WTC11 (cell line): Measurements from ENCODE around the gene LAMP2. TPM values are rescaled to one million over a fixed set of nuclear protein-coding genes. Genes with fewer than 3 reads are reported as not detected.

Experiments used
- ATAC-seq: fragments of 200-7000 bp; cut with Tn5 transposase; 2 replicates; pipeline ENCODE4 v1.10.0; 2021; ENCODE audit warnings: mild to moderate bottlenecking, moderate library complexity
- CTCF ChIA-PET: fragments of 300-600 bp; sonication (Branson Sonifier 250); formaldehyde crosslinking; loops from one replicate; lab custom pipeline; 2021; ENCODE audit warnings: antibody characterized with exemption; lab: Charles Lee
- POLR2A ChIA-PET: fragments of 350-600 bp; sonication (Branson Sonifier 250); formaldehyde crosslinking; loops from one replicate; lab custom pipeline; 2021; ENCODE audit warnings: antibody characterized with exemption; lab: Charles Lee
- DNase-seq: peaks from one replicate; pipeline ENCODE4 v3.0.0; 2021; ENCODE audit warnings: low spot score
- H3K27ac Mint-ChIP-seq: 2 replicates; pipeline ENCODE4 v1.8.0; 2021; ENCODE audit warnings: mixed read lengths
- H3K27me3 Mint-ChIP-seq: 2 replicates; pipeline ENCODE4 v1.8.0; 2021; ENCODE audit warnings: low read depth, mild to moderate bottlenecking, moderate library complexity, mixed read lengths
- H3K36me3 Mint-ChIP-seq: 2 replicates; pipeline ENCODE4 v1.8.0; 2021; ENCODE audit warnings: mixed read lengths
- H3K4me1 Mint-ChIP-seq: 2 replicates; pipeline ENCODE4 v1.8.0; 2022; ENCODE audit warnings: mixed read lengths
- H3K4me3 Mint-ChIP-seq: 2 replicates; pipeline ENCODE4 v1.8.0; 2021; ENCODE audit warnings: mild to moderate bottlenecking, moderate library complexity, mixed read lengths
- H3K9me3 Mint-ChIP-seq: 2 replicates; pipeline ENCODE4 v1.8.0; 2021; ENCODE audit warnings: mixed read lengths
- FOXJ3 ChIP-seq: sonication (generic); formaldehyde crosslinking; IDR thresholded peaks from 2 replicates; pipeline ENCODE4 v1.9.0; 2021; ENCODE audit warnings: missing genetic modification reagents, mild to moderate bottlenecking, borderline replicate concordance
- IRF2 ChIP-seq: sonication (generic); formaldehyde crosslinking; IDR thresholded peaks from 2 replicates; pipeline ENCODE4 v1.8.0; 2022; ENCODE audit warnings: low read depth, missing genetic modification reagents, borderline replicate concordance
- NFE2L1 ChIP-seq: sonication (generic); formaldehyde crosslinking; IDR thresholded peaks from 2 replicates; pipeline ENCODE4 v1.8.1; 2023; ENCODE audit warnings: missing genetic modification reagents
- NR1H2 ChIP-seq: sonication (generic); formaldehyde crosslinking; IDR thresholded peaks from 2 replicates; pipeline ENCODE4 v1.9.0; 2021; ENCODE audit warnings: mild to moderate bottlenecking, moderate library complexity, missing genetic modification reagents
- TP53 ChIP-seq: sonication (generic); formaldehyde crosslinking; IDR thresholded peaks from 2 replicates; pipeline ENCODE4 v1.8.1; 2023; ENCODE audit warnings: mild to moderate bottlenecking, missing genetic modification reagents
- ZNF416 ChIP-seq: fragments of 250-450 bp; sonication (Bioruptor Pico); IDR thresholded peaks from 2 replicates; pipeline ENCODE4 v1.9.0; 2021; ENCODE audit warnings: mild to moderate bottlenecking, inconsistent platforms
- total RNA-seq: library from RNA; stranded (reverse); gene quantifications from 3 replicates; pipeline ENCODE4 v1.2.3, GENCODE V29; 2021
- TF ChIP-seq, protein P1 (sequence below): sonication (generic); formaldehyde crosslinking; IDR thresholded peaks from 2 replicates; pipeline ENCODE4 v1.8.0; 2022; ENCODE audit warnings: mild to moderate bottlenecking, missing genetic modification reagents
- TF ChIP-seq, protein P2 (sequence below): sonication (generic); formaldehyde crosslinking; IDR thresholded peaks from 2 replicates; pipeline ENCODE4 v1.8.1; 2023; ENCODE audit warnings: mild to moderate bottlenecking, missing genetic modification reagents, moderate library complexity
- TF ChIP-seq, protein P3 (sequence below): fragments of 250-450 bp; sonication (Bioruptor Pico); IDR thresholded peaks from 2 replicates; pipeline ENCODE4 v1.9.0; 2021; ENCODE audit warnings: mild to moderate bottlenecking, borderline replicate concordance
- TF ChIP-seq, protein P4 (sequence below): fragments of 200-600 bp; IDR thresholded peaks from 2 replicates; pipeline ENCODE4 v1.8.0; 2022; ENCODE audit warnings: antibody characterized with exemption
- TF ChIP-seq, protein P5 (sequence below): fragments of 250-450 bp; sonication (Bioruptor Pico); conservative IDR thresholded peaks from 2 replicates; pipeline ENCODE4 v1.9.0; 2021; ENCODE audit warnings: mild to moderate bottlenecking
- TF ChIP-seq, protein P6 (sequence below): sonication (generic); formaldehyde crosslinking; IDR thresholded peaks from 2 replicates; pipeline ENCODE4 v1.8.0; 2023; ENCODE audit warnings: missing genetic modification reagents, mild to moderate bottlenecking, borderline replicate concordance

Gene LAMP2
- total RNA-seq, 1 experiment from 2014 or later, result 28.8 TPM

DNA sequence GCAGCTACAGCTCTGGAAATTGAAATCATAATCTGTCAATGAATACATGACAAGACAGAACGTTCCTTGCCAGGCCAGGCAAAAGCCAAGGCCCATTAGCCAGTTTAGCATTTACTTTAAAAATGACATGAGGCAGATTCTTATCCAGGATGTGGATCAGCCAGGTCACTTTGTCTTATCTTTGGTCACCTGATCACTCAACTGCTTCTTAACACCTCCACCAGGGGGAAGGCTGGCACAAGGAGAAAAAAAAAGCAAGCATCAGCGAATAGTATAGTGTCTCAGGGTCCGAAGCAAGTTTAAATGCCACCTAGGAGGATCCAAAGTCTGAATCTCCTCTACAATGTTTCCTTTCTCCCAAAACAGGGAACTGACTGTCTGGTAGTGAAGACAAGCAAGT lies 88.4 kb downstream of the LAMP2 start:
- no peak for DNase-seq
- POLR2A ChIA-PET, result no interaction called here
- Mint-ChIP-seq H3K27ac (no peak overlapping the region), H3K36me3 (no peaks in the 10 kb centered on the region), H3K4me3 (no peak overlapping the region), H3K27me3 (no peaks in the 10 kb centered on the region), H3K9me3 (no peaks in the 10 kb centered on the region), H3K4me1 (peaks cover 20% of the 10 kb centered on the region)
- CTCF ChIA-PET, result interaction anchor here (1.0 to 1.4 kb wide), 4 partner anchors 16 to 105 kb away, joined by 3 to 15 read pairs (median 4); no protein-coding TSS in a partner anchor
- TF ChIP-seq, protein P1, sequence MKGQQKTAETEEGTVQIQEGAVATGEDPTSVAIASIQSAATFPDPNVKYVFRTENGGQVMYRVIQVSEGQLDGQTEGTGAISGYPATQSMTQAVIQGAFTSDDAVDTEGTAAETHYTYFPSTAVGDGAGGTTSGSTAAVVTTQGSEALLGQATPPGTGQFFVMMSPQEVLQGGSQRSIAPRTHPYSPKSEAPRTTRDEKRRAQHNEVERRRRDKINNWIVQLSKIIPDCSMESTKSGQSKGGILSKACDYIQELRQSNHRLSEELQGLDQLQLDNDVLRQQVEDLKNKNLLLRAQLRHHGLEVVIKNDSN (CRISPR knock-in tag), result peak; percentile 56; the same call in 1 of the 2 replicates
- TF ChIP-seq, protein P2, sequence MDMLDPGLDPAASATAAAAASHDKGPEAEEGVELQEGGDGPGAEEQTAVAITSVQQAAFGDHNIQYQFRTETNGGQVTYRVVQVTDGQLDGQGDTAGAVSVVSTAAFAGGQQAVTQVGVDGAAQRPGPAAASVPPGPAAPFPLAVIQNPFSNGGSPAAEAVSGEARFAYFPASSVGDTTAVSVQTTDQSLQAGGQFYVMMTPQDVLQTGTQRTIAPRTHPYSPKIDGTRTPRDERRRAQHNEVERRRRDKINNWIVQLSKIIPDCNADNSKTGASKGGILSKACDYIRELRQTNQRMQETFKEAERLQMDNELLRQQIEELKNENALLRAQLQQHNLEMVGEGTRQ, result peak; percentile 71
- TF ChIP-seq, protein P3, sequence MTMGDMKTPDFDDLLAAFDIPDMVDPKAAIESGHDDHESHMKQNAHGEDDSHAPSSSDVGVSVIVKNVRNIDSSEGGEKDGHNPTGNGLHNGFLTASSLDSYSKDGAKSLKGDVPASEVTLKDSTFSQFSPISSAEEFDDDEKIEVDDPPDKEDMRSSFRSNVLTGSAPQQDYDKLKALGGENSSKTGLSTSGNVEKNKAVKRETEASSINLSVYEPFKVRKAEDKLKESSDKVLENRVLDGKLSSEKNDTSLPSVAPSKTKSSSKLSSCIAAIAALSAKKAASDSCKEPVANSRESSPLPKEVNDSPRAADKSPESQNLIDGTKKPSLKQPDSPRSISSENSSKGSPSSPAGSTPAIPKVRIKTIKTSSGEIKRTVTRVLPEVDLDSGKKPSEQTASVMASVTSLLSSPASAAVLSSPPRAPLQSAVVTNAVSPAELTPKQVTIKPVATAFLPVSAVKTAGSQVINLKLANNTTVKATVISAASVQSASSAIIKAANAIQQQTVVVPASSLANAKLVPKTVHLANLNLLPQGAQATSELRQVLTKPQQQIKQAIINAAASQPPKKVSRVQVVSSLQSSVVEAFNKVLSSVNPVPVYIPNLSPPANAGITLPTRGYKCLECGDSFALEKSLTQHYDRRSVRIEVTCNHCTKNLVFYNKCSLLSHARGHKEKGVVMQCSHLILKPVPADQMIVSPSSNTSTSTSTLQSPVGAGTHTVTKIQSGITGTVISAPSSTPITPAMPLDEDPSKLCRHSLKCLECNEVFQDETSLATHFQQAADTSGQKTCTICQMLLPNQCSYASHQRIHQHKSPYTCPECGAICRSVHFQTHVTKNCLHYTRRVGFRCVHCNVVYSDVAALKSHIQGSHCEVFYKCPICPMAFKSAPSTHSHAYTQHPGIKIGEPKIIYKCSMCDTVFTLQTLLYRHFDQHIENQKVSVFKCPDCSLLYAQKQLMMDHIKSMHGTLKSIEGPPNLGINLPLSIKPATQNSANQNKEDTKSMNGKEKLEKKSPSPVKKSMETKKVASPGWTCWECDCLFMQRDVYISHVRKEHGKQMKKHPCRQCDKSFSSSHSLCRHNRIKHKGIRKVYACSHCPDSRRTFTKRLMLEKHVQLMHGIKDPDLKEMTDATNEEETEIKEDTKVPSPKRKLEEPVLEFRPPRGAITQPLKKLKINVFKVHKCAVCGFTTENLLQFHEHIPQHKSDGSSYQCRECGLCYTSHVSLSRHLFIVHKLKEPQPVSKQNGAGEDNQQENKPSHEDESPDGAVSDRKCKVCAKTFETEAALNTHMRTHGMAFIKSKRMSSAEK (CRISPR knock-in tag), result no peak
- ATAC-seq, result peak; percentile 84

DNA sequence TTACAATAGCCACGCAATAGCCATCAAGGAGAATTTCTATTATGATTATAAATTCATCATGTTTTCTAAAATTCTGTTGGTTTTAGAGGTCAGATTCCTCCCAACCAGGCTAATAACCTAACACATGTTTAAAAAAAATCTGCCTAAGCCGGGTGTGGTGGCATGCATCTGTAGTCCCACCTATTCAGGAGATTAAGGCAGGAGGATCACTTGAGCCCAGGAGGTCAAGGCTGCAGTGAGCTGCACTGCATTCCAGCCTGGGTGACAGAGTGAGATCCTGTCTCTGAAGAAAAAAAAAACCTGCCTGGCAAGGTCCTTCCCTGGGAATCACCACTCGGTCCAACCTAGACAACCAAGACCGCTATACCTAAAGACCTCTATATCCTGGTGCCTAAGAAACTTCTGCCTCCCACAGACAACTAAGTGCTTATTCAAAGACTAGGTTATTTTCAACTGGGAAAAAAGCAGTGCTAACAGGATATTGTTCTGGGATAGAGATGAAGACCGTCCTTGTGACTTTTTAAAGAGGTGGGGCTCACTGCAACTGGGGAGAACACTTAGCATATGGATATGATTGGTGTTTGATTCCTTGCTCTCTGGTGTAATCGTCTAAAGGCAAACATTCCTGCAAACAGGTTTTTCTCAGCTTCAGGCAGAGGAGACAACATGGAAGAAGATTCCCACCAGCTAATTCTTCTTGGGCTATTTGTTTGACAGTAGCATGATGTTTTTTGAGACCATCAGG lies 89.0 kb downstream of the LAMP2 start:
- TF ChIP-seq, protein P4, sequence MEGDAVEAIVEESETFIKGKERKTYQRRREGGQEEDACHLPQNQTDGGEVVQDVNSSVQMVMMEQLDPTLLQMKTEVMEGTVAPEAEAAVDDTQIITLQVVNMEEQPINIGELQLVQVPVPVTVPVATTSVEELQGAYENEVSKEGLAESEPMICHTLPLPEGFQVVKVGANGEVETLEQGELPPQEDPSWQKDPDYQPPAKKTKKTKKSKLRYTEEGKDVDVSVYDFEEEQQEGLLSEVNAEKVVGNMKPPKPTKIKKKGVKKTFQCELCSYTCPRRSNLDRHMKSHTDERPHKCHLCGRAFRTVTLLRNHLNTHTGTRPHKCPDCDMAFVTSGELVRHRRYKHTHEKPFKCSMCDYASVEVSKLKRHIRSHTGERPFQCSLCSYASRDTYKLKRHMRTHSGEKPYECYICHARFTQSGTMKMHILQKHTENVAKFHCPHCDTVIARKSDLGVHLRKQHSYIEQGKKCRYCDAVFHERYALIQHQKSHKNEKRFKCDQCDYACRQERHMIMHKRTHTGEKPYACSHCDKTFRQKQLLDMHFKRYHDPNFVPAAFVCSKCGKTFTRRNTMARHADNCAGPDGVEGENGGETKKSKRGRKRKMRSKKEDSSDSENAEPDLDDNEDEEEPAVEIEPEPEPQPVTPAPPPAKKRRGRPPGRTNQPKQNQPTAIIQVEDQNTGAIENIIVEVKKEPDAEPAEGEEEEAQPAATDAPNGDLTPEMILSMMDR, result 0 out of 2 replicates have a peak, but pooled peaks have one; percentile 1
- TF ChIP-seq ZNF416 (CRISPR knock-in tag), result no peak
- no peak for TF ChIP-seq IRF2
- DNase-seq, result no peak
- ChIA-PET POLR2A (no interaction called here), CTCF (interaction anchor here (1.0 to 1.4 kb wide), 2 partner anchors 72 to 89 kb away, joined by 3 to 7 read pairs; no protein-coding TSS in a partner anchor)
- Mint-ChIP-seq H3K27me3 (no peaks in the 10 kb centered on the region), H3K9me3 (no peaks in the 10 kb centered on the region), H3K27ac (no peak overlapping the region), H3K4me3 (no peak overlapping the region), H3K4me1 (peaks cover 20% of the 10 kb centered on the region), H3K36me3 (no peaks in the 10 kb centered on the region)
- 0 out of 2 replicates have a peak, but pooled peaks have one; percentile 24 for ATAC-seq

DNA sequence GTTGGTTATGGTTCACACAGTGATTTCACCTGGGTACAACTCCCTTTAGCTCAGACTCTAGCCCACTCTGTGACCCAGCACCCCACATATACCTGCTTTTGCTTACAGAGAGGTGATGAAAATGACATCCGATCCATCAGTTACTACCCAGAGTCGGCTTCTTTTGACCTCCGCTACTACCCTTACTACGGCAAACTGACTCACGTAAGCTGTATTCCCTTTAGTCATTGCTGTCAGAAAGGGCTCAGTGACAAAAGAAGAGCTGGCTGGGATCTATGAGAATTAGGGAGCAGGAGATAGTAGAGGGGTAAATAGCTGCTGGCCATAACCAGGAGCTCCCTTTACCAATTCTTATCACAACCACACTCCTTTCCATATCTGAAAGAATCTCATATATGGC lies 90.5 kb downstream of the LAMP2 start:
- H3K36me3 Mint-ChIP-seq, result no peaks in the 10 kb centered on the region
- H3K9me3 Mint-ChIP-seq, result no peaks in the 10 kb centered on the region
- H3K4me1 Mint-ChIP-seq, result peaks cover 23% of the 10 kb centered on the region
- CTCF ChIA-PET, result interaction anchor here (0.7 kb wide), 1 partner anchor 69 kb away, joined by 3 read pairs; no protein-coding TSS in a partner anchor
- no peak overlapping the region for H3K27ac Mint-ChIP-seq
- DNase-seq (no peak), ATAC-seq (no peak)
- H3K4me3 Mint-ChIP-seq, result no peak overlapping the region
- POLR2A ChIA-PET, result no interaction called here
- H3K27me3 Mint-ChIP-seq, result no peaks in the 10 kb centered on the region
- TF ChIP-seq, protein P5, sequence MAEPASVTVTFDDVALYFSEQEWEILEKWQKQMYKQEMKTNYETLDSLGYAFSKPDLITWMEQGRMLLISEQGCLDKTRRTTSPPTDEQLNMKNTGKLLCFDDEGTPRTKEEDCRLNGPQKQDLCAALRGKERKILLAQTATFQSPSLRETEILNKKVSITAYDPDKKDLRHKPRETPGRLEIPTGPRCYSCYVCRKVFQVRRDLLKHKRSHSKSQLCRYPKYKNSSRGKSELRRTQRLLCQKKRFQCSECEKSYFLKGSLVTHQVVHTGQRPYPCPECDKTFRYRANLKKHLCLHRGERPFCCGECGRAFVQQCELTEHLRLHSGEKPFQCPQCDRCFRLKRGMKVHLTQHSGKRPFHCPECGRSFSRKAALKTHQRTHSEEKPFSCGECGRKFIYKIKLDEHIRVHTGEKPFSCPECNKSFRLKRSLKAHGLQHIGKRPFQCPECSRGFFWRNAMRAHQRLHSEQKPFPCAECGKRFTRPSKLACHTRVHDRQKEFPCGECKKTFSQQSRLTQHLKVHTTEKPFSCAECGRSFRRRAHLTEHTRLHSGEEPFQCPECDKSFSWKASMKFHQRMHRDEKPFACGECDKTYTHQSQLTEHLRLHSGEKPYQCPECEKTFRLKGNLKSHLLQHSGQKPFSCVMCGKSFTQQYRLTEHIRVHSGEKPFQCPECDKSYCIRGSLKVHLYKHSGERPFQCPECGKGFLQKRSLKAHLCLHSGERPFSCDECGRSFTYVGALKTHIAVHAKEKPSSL (CRISPR knock-in tag), result no peak
- TF ChIP-seq, protein P4, result no peak
- TF ChIP-seq FOXJ3 (CRISPR knock-in tag) (no peak), NR1H2 (CRISPR knock-in tag) (no peak), TP53 (CRISPR knock-in tag) (no peak), NFE2L1 (CRISPR knock-in tag) (no peak)
- TF ChIP-seq, protein P6, sequence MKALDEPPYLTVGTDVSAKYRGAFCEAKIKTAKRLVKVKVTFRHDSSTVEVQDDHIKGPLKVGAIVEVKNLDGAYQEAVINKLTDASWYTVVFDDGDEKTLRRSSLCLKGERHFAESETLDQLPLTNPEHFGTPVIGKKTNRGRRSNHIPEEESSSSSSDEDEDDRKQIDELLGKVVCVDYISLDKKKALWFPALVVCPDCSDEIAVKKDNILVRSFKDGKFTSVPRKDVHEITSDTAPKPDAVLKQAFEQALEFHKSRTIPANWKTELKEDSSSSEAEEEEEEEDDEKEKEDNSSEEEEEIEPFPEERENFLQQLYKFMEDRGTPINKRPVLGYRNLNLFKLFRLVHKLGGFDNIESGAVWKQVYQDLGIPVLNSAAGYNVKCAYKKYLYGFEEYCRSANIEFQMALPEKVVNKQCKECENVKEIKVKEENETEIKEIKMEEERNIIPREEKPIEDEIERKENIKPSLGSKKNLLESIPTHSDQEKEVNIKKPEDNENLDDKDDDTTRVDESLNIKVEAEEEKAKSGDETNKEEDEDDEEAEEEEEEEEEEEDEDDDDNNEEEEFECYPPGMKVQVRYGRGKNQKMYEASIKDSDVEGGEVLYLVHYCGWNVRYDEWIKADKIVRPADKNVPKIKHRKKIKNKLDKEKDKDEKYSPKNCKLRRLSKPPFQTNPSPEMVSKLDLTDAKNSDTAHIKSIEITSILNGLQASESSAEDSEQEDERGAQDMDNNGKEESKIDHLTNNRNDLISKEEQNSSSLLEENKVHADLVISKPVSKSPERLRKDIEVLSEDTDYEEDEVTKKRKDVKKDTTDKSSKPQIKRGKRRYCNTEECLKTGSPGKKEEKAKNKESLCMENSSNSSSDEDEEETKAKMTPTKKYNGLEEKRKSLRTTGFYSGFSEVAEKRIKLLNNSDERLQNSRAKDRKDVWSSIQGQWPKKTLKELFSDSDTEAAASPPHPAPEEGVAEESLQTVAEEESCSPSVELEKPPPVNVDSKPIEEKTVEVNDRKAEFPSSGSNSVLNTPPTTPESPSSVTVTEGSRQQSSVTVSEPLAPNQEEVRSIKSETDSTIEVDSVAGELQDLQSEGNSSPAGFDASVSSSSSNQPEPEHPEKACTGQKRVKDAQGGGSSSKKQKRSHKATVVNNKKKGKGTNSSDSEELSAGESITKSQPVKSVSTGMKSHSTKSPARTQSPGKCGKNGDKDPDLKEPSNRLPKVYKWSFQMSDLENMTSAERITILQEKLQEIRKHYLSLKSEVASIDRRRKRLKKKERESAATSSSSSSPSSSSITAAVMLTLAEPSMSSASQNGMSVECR (CRISPR knock-in tag), result no peak
